Erythroblast (primary cell): ENCODE results near the gene CARNS1.

Experiments
- GATA1 ChIP-seq: IDR thresholded peaks from 2 replicates; pipeline ENCODE4 v1.6.1; 2011; ENCODE audit warnings: low read depth, mild to moderate bottlenecking, control low read depth, low read length, moderate library complexity
- POLR2A ChIP-seq: IDR thresholded peaks from 2 replicates; pipeline ENCODE4 v1.6.1; 2011; ENCODE audit warnings: mild to moderate bottlenecking, low read length

DNA sequence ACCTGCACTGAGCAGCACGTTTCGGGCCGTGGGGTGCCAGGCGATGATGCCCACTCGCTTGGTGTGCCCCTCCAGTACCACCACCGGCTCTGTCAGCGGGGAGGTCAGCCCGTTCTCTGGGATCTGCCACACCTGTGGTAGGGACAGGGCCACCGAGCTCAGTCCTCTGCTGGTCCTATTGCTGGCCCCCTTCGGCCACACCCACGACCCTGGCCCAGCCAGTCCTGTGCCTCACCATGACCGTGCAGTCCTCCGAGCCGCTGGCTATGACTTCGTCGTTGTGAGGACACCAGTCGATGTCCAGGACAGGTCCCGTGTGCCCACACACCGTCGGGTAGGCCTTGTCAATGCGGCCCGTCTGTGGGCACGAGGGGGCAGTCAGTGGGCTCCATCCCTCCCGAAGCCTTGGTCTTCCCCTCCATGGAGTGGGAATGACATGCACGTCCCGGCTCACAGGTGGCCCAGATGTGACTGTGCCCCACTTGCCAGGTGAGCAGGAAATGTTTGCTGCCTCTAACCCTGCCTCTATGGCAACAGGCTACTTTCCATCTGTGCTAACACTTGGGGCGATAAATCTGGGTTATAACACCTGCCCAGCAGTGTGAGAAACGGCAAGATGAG is 26.4 kb downstream of the CARNS1 start:
- no peak for TF ChIP-seq POLR2A
- TF ChIP-seq GATA1, result no peak
